Right lobe of liver (tissue), 6 donors: Measurements from ENCODE around the gene GRID1. TPM values are rescaled to one million over a fixed set of nuclear protein-coding genes. Genes with fewer than 3 reads are reported as not detected.
A peak's percentile ranks its signal among the peaks of the same experiment; 100 is the strongest.

ENCODE experiments used
- ATAC-seq, 4 donors: fragments of 200-7000 bp; cut with Tn5 transposase; one replicate each; pipeline ENCODE4 v1.9.1; 2020; ENCODE audit warnings: mild to moderate bottlenecking in 4 of 4, moderate library complexity in 4 of 4
- DNase-seq, 3 donors: peaks; one replicate each; pipeline ENCODE4 v3.0.0-alpha.2; 2020
- H3K27ac ChIP-seq, 3 donors: fragments of 200-600 bp; one replicate each; pipeline ENCODE4 v1.8.0; 2022
- H3K27me3 ChIP-seq, 2 donors: fragments of 200-600 bp; one replicate each; pipeline ENCODE4 v1.8.0; 2022
- H3K36me3 ChIP-seq, 4 donors: fragments of 200-600 bp; sonication (generic) in 1 of 4; one replicate each; pipeline versions ENCODE4 v1.5.1 to v1.8.0; 2017 to 2022; ENCODE audit warnings: control low read depth in 1 of 4
- H3K4me1 ChIP-seq, 4 donors: fragments of 200-600 bp; sonication (generic) in 1 of 4; one replicate each; pipeline versions ENCODE4 v1.5.1 to v1.8.0; 2017 to 2022; ENCODE audit warnings: control low read depth in 1 of 4
- H3K4me3 ChIP-seq, 3 donors: fragments of 200-600 bp; one replicate each; pipeline ENCODE4 v1.8.0; 2022
- H3K9me3 ChIP-seq, 4 donors: fragments of 200-600 bp; sonication (generic) in 1 of 4; one replicate each; pipeline versions ENCODE4 v1.5.1 to v1.8.0; 2017 to 2022; ENCODE audit warnings: control low read depth in 1 of 4
- CTCF ChIP-seq, 4 donors: fragments of 200-600 bp in 3 of 4; fragments of 450-650 bp in 1 of 4; IDR thresholded peaks; one replicate each; pipeline versions ENCODE4 v1.5.1 to v1.8.0; 2016 to 2022; ENCODE audit warnings: antibody characterized with exemption in 4 of 4, mild to moderate bottlenecking in 2 of 4
- POLR2A ChIP-seq: fragments of 450-650 bp; IDR thresholded peaks from one replicate; pipeline ENCODE4 v1.6.1; 2017; ENCODE audit warnings: antibody characterized with exemption, mild to moderate bottlenecking
- WGBS: methylation state at CpG from one replicate; pipeline ENCODE4 v1.1.6; 2018; ENCODE audit warnings: low coverage, low lambda C conversion rate; ENCODE audit not compliant: insufficient coverage; ENCODE audit errors: missing lambda C conversion rate; 5-methylcytosine and 5-hydroxymethylcytosine counted together
- intact Hi-C, 2 donors: fragments of 100-400 bp; cut with DNase I; formaldehyde crosslinking; loops; one replicate each; pipeline versions ENCODE4 v1.11.2 to v1.14.1; 2022
- total RNA-seq, 6 experiments: library from RNA; depleted of rRNA in 2 of 6; stranded (reverse); fragments of >200 nt in 2 of 6; fragmentation: NEBNext Ultra II Directional in 3 of 6; extraction: Animal tissue kit (Norgen Biotek cat#: 25700) in 3 of 6; gene quantifications; one replicate each; pipeline versions ENCODE4 v1.1.0 to v1.2.4, GENCODE V29; 2016 to 2023
- donor health status: DM: no; HTN: yes; CAD: no.
- donor health status: DM: no; HTN: no; CAD: no.
- donor health status: DM: no; HTN: no; CAD: no.
- donor health status: DM: no; HTN: yes; CAD: no.
- donor health status: DM: no; HTN: yes; CAD: no.

GRID1 gene
- total RNA-seq, 6 experiments from 2014 or later: 0.05 to 1.9 (median 0.81) TPM

GRCh38 chr10:85788570-85788969 lies 578.0 kb downstream of the GRID1 start:
- H3K4me1 ChIP-seq: no peaks in the 10 kb centered on the region
- DNase-seq (no peak), ATAC-seq (no peak)
- H3K36me3 ChIP-seq: no peaks in the 10 kb centered on the region
- H3K4me3 ChIP-seq: no peak overlapping the region
- TF ChIP-seq CTCF (IDR thresholded peaks at IDR 0.05): no peak
- no peak for TF ChIP-seq POLR2A
- H3K27ac ChIP-seq: no peak overlapping the region
- no peaks in the 10 kb centered on the region for H3K9me3 ChIP-seq
- whole genome bisulfite sequencing: 83% methylated on average over 3 of the region's 4 CpGs
- no peaks in the 10 kb centered on the region for H3K27me3 ChIP-seq
- intact Hi-C loops: loop anchor here in 1 of 2 donors (10.0 kb wide), 1 partner anchor 586 kb away; no protein-coding TSS in a partner anchor

- Histone ChIP-seq H3K27ac (no peak overlapping the region), H3K4me3 (no peak overlapping the region), H3K4me1 (no peaks in the 10 kb centered on the region), H3K9me3 (no peaks in the 10 kb centered on the region), H3K27me3 (no peaks in the 10 kb centered on the region), H3K36me3 (no peaks in the 10 kb centered on the region)
- intact Hi-C loops: loop anchor here in 1 of 2 donors (10.0 kb wide), 1 partner anchor 587 kb away; no protein-coding TSS in a partner anchor
- 60% methylated on average over 1 of the region's 3 CpGs for whole genome bisulfite sequencing
- DNase-seq (no peak), ATAC-seq (no peak)
- TF ChIP-seq CTCF (IDR thresholded peaks at IDR 0.05) (no peak), POLR2A (no peak)
These were observed 578.7 kb downstream of the GRID1 start for GRCh38 chr10:85787881-85788280.

GRCh38 chr10:85787393-85787792 lies 579.2 kb downstream of the GRID1 start:
- 93% methylated on average over 3 of the region's 5 CpGs for WGBS

GRCh38 chr10:85786401-85786899 lies 580.1 kb downstream of the GRID1 start:
- intact Hi-C loops: loop anchor here in 1 of 2 donors (10.0 kb wide), 1 partner anchor 588 kb away; no protein-coding TSS in a partner anchor
- Histone ChIP-seq H3K36me3 (no peaks in the 10 kb centered on the region), H3K4me1 (no peaks in the 10 kb centered on the region), H3K9me3 (no peaks in the 10 kb centered on the region), H3K27me3 (no peaks in the 10 kb centered on the region), H3K4me3 (no peak overlapping the region), H3K27ac (no peak overlapping the region)
- peak in 2 of 3 donors; percentile 57 to 65 for DNase-seq
- TF ChIP-seq POLR2A: no peak
- peak; percentile 17 to 53 (median 47) for TF ChIP-seq CTCF (IDR thresholded peaks at IDR 0.05)
- WGBS: 40% methylated on average over 9 of the region's 10 CpGs
- ATAC-seq: peak; percentile 75 to 85 (median 76)

More at GRCh38 chr10:85787393-85787792, 579.2 kb downstream of the GRID1 start:
- Histone ChIP-seq H3K36me3 (no peaks in the 10 kb centered on the region), H3K4me1 (no peaks in the 10 kb centered on the region), H3K9me3 (no peaks in the 10 kb centered on the region), H3K27me3 (no peaks in the 10 kb centered on the region), H3K27ac (no peak overlapping the region), H3K4me3 (no peak overlapping the region)
- DNase-seq (no peak), ATAC-seq (no peak)
- no peak for TF ChIP-seq POLR2A
- TF ChIP-seq CTCF (IDR thresholded peaks at IDR 0.05): no peak
- intact Hi-C loops: loop anchor here in 1 of 2 donors (10.0 kb wide), 1 partner anchor 587 kb away; no protein-coding TSS in a partner anchor
